Upper lobe of right lung (tissue), 1 donor: Measurements from ENCODE around the gene F3. TPM values are rescaled to one million over a fixed set of nuclear protein-coding genes. Genes with fewer than 3 reads are reported as not detected.

Experiments used
- ATAC-seq: fragments of 200-7000 bp; cut with Tn5 transposase; one replicate; pipeline ENCODE4 v1.9.1; 2020; ENCODE audit warnings: mild to moderate bottlenecking, moderate library complexity
- DNase-seq: peaks from one replicate; pipeline ENCODE4 v3.0.0-alpha.2; 2020
- H3K27ac ChIP-seq: fragments of 200-600 bp; one replicate; pipeline ENCODE4 v1.8.0; 2022
- H3K27me3 ChIP-seq: fragments of 200-600 bp; one replicate; pipeline ENCODE4 v1.8.0; 2022; ENCODE audit warnings: mild to moderate bottlenecking
- H3K36me3 ChIP-seq: fragments of 200-600 bp; one replicate; pipeline ENCODE4 v1.8.0; 2022
- H3K4me1 ChIP-seq: fragments of 200-600 bp; one replicate; pipeline ENCODE4 v1.8.0; 2022
- H3K4me3 ChIP-seq: fragments of 200-600 bp; one replicate; pipeline ENCODE4 v1.8.0; 2022; ENCODE audit warnings: mild to moderate bottlenecking
- H3K9me3 ChIP-seq: fragments of 200-600 bp; one replicate; pipeline ENCODE4 v1.8.0; 2022
- intact Hi-C: fragments of 100-400 bp; cut with DNase I; formaldehyde crosslinking; loops from one replicate; pipeline ENCODE4 v1.11.0; 2022
- total RNA-seq: library from RNA; stranded (reverse); fragmentation: NEBNext Ultra II Directional; extraction: Animal tissue kit (Norgen Biotek cat#: 25700); gene quantifications from one replicate; pipeline ENCODE4 v1.2.1, GENCODE V29; 2021
- TF ChIP-seq, protein P1 (sequence below): fragments of 200-600 bp; IDR thresholded peaks from one replicate; pipeline ENCODE4 v1.8.0; 2022; ENCODE audit warnings: antibody characterized with exemption
- donor health status: DM: no; HTN: yes; CAD: no; lungs with severe emphysema.

F3 gene
- total RNA-seq, 1 donor from 2014 or later: 113 TPM

DNA sequence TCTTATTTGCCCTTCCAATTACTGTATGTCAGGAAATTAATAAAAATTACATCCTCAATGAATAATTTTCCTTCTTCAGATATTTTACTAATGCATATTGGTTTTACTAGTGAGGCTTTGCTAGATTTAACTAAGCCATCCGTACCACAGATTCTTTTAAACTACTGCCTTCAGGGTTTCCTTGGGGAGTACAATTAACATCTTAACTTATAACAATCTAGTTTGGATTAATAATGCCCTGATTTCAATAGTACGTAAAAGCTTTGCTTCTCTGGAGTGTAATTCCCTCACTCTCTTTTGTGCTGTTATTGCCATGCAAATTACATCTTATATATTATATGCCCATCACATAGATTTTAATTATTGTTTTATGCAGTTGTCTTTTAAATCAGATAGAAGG, 24.3 kb upstream of the F3 start:
- H3K4me3 ChIP-seq: no peak overlapping the region
- H3K27me3 ChIP-seq: no peaks in the 10 kb centered on the region
- H3K9me3 ChIP-seq: no peaks in the 10 kb centered on the region
- intact Hi-C loops: no loop called here
- DNase-seq: no peak
- no peaks in the 10 kb centered on the region for H3K36me3 ChIP-seq
- TF ChIP-seq, protein P1, sequence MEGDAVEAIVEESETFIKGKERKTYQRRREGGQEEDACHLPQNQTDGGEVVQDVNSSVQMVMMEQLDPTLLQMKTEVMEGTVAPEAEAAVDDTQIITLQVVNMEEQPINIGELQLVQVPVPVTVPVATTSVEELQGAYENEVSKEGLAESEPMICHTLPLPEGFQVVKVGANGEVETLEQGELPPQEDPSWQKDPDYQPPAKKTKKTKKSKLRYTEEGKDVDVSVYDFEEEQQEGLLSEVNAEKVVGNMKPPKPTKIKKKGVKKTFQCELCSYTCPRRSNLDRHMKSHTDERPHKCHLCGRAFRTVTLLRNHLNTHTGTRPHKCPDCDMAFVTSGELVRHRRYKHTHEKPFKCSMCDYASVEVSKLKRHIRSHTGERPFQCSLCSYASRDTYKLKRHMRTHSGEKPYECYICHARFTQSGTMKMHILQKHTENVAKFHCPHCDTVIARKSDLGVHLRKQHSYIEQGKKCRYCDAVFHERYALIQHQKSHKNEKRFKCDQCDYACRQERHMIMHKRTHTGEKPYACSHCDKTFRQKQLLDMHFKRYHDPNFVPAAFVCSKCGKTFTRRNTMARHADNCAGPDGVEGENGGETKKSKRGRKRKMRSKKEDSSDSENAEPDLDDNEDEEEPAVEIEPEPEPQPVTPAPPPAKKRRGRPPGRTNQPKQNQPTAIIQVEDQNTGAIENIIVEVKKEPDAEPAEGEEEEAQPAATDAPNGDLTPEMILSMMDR: no peak
- no peaks in the 10 kb centered on the region for H3K4me1 ChIP-seq
- no peak for ATAC-seq
- no peak overlapping the region for H3K27ac ChIP-seq

DNA sequence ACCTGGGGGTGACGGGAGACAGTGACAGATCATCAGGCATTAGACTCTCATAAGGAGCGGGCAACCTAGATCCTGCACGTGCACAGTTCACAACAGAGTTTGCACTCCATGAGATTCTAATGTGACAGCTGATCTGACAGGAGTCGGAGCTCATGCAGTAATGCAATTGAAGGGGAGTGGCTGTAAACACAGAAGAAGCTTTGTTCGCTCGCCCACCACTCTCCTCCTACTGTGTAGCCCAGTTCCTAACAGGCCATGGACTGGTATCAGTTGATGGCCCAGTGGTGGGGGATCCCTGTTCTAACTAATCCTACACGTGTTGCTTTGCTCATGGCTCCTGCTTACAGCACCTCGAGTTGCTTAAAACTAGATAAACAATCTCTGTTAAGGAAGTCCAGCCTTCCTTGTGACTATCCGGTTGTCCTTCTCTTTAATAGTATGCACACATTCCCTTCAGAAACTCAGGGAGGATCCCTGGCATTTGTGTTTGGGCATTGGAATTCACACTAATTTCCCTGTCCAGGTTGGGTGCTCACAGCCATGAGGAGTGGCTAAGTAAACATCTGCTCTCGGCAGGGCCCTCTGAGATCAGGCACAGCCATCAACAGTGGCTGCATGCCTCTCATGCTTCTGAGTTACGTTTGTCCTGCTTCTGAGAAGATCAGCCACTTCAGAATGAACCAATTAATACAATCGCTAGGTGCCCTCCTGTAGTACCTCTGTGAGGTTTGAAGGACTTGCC, 21.1 kb upstream of the F3 start:
- peak overlapping the region; percentile 32 for H3K27ac ChIP-seq
- H3K4me1 ChIP-seq: no peaks in the 10 kb centered on the region
- intact Hi-C loops: no loop called here
- DNase-seq (peak; percentile 68), ATAC-seq (peak; percentile 98)
- no peaks in the 10 kb centered on the region for H3K9me3 ChIP-seq
- no peaks in the 10 kb centered on the region for H3K27me3 ChIP-seq
- no peaks in the 10 kb centered on the region for H3K36me3 ChIP-seq
- TF ChIP-seq, protein P1: no peak
- H3K4me3 ChIP-seq: no peak overlapping the region

DNA sequence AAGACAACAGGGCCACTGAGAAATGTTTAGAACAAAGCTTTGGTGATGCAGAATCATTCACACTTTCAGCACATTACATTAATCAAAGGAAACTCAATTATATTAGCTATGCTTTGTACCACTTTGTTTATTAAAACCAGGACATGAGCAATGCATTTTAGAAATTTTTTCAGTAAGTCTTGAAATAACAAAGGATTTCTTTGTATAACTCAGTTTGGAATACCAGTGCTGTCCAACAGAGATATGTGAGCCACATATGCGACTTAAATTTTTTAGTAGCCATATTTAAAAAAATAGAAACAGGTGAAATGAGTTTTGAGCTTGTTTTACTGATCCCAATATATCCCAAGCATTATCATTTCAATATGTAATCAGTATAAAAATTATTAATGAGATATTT, 18.8 kb upstream of the F3 start:
- H3K4me3 ChIP-seq: no peak overlapping the region
- no peak overlapping the region for H3K27ac ChIP-seq

DNA sequence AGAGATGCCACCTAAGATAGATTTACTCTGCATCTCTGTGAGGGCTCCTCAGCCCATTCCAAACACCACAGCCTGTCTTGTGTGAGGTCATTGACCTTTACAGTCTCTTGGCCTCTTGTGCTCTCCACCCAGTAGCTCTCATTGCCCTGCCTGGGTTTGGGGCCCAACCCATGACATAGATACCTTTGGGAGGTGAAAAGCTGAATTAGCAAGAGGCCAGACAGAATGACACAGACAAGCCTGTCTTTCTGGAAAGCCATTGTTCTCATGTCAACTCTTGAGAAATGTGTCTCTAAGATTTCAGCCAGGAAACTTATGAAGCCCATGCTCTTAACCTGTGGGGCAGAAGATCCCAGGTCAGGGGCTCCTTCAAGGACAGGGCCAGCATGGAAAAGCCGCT, 18.4 kb upstream of the F3 start:
- ATAC-seq (no peak), DNase-seq (no peak)
- TF ChIP-seq, protein P1: no peak
- no peak overlapping the region for H3K4me3 ChIP-seq
- no peak overlapping the region for H3K27ac ChIP-seq
- H3K27me3 ChIP-seq: no peaks in the 10 kb centered on the region
- intact Hi-C loops: no loop called here
- H3K4me1 ChIP-seq: no peaks in the 10 kb centered on the region
- H3K36me3 ChIP-seq: no peaks in the 10 kb centered on the region
- H3K9me3 ChIP-seq: no peaks in the 10 kb centered on the region

More for the DNA sequence above, 18.8 kb upstream of the F3 start:
- DNase-seq (no peak), ATAC-seq (no peak)
- intact Hi-C loops: no loop called here
- no peaks in the 10 kb centered on the region for H3K9me3 ChIP-seq
- H3K4me1 ChIP-seq: no peaks in the 10 kb centered on the region
- H3K36me3 ChIP-seq: no peaks in the 10 kb centered on the region
- no peaks in the 10 kb centered on the region for H3K27me3 ChIP-seq
- TF ChIP-seq, protein P1: no peak

DNA sequence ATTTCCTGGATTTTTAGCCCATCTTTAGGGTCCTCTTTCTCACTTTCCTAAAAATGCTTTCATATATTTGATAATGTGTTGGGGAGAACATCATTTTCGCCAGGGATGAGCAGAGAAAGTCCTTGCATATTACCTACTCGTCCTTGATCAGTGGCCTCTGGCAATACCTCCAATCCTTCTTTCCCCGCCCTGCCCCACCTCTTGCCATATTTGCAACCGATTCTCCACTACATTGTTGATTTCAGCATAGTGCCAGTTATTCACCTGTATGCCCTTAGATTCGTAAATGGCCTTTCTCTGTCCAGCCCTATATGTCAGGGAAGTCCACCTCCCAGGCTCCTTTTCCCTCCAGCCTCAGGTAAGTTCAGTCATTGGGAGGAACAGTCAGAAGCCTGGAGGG, 13.5 kb upstream of the F3 start:
- Histone ChIP-seq H3K27ac (no peak overlapping the region), H3K4me1 (peaks cover 11% of the 10 kb centered on the region), H3K36me3 (no peaks in the 10 kb centered on the region), H3K4me3 (no peak overlapping the region), H3K9me3 (no peaks in the 10 kb centered on the region), H3K27me3 (no peaks in the 10 kb centered on the region)
- TF ChIP-seq, protein P1: no peak
- ATAC-seq (no peak), DNase-seq (no peak)
- intact Hi-C loops: no loop called here

DNA sequence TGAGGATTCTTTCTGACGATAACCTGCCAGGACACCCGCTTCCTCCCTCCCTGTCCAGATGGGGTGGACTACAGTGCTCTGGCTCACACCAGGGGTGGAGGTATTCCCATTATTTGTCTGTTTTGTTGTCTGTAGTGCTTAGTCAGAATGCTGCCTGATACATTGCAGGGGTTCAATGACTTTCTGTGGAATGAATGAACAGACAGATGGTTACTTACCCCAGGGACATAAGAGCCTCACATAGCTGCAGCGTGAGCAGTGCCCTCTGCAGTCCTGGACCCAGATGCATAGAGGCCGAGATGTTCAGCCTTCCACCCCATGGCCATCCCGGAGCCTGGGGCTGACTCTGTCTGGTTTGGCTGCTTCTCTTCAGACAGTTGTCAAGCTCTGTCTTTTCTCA, 13.0 kb upstream of the F3 start:
- DNase-seq: no peak
- Histone ChIP-seq H3K9me3 (no peaks in the 10 kb centered on the region), H3K27me3 (no peaks in the 10 kb centered on the region), H3K36me3 (no peaks in the 10 kb centered on the region), H3K4me3 (no peak overlapping the region), H3K4me1 (peaks cover 11% of the 10 kb centered on the region), H3K27ac (no peak overlapping the region)
- no peak for ATAC-seq
- TF ChIP-seq, protein P1: no peak
- intact Hi-C loops: no loop called here
